Sigmoid colon (tissue), 4 donors: ENCODE measurements around the gene ERCC6L.

Experiments used
- EP300 ChIP-seq, 4 donors: sonication (generic); formaldehyde crosslinking; IDR thresholded peaks; one replicate each; pipeline ENCODE4 v1.6.1; 2017; ENCODE audit warnings: antibody characterized with exemption in 4 of 4
- POLR2A ChIP-seq, 2 donors: fragments of 450-650 bp; IDR thresholded peaks; one replicate each; pipeline ENCODE4 v1.6.1; 2016; ENCODE audit warnings: antibody characterized with exemption in 2 of 2, mild to moderate bottlenecking in 2 of 2, moderate library complexity in 2 of 2

DNA sequence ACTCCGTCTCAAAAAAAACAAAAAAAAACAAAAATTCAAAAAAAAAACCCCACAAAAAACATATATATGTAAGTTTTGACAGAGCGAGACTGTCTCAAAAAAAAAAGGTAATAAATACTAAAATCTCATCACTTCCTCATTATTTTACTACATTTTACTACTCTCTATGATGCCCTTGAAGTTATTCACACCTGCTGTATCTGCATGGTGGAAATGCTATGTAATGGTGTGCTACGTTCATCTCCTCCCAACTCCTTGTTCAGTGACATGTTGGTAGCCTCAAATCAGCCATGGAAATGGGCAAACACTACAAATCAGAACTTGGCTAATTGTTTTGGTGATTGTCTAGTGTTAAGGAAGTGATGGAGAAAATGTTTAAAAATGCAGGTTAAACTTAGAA, 26.4 kb upstream of the ERCC6L start:
- TF ChIP-seq EP300 (IDR thresholded peaks at IDR 0.05): no peak
- no peak for TF ChIP-seq POLR2A (IDR thresholded peaks at IDR 0.05)
